ENCODE data around the gene CHPT1. TPM values are rescaled to one million over a fixed set of nuclear protein-coding genes. Genes with fewer than 3 reads are reported as not detected.

CHPT1 gene
- polyA plus RNA-seq, 1 donor from 2014 or later, result 20.5 TPM

GRCh38 chr12:101747697-101748096 lies 50.3 kb downstream of the CHPT1 start:
- H3K4me2 ChIP-seq (ENCODE audit: low read length), result no peak overlapping the region
- no peaks in the 10 kb centered on the region for H3K9me2 ChIP-seq (ENCODE audit: insufficient read depth, low read length)
- H2AFZ ChIP-seq (ENCODE audit: low read depth, low read length), result no peak overlapping the region
- H3K9ac ChIP-seq (ENCODE audit: low read length), result no peak overlapping the region
- no peaks in the 10 kb centered on the region for H3K27me3 ChIP-seq (ENCODE audit: insufficient read depth, low read depth, low read length)
- H4K20me1 ChIP-seq (ENCODE audit: insufficient read depth), result no peaks in the 10 kb centered on the region
- H3K36me3 ChIP-seq (ENCODE audit: insufficient read depth, low read length), result peaks cover 13% of the 10 kb centered on the region
- H3K27ac ChIP-seq (ENCODE audit: low read length), result no peak overlapping the region
- no peaks in the 10 kb centered on the region for H3F3A ChIP-seq (ENCODE audit: insufficient read depth, low read length, poor library complexity, severe bottlenecking)
- no peaks in the 10 kb centered on the region for H3K9me3 ChIP-seq (ENCODE audit: low read length)
- H3K4me3 ChIP-seq (ENCODE audit: low read length), result no peak overlapping the region
- TF ChIP-seq EP300 (conservative IDR thresholded peaks at IDR 0.05; ENCODE audit: poor library complexity, severe bottlenecking) (no peak), EZH2 (IDR thresholded peaks at IDR 0.05; ENCODE audit: borderline replicate concordance, insufficient read depth, low read length, poor library complexity, severe bottlenecking) (no peak), CTCF (IDR thresholded peaks at IDR 0.05; ENCODE audit: poor library complexity, severe bottlenecking) (no peak), SMC3 (conservative IDR thresholded peaks at IDR 0.05; ENCODE audit: poor library complexity) (no peak), POLR2AphosphoS5 (IDR thresholded peaks at IDR 0.05) (no peak), TAF1 (IDR thresholded peaks at IDR 0.05; ENCODE audit: low read depth) (no peak), REST (IDR thresholded peaks at IDR 0.05; ENCODE audit: borderline replicate concordance) (no peak), RAD21 (conservative IDR thresholded peaks at IDR 0.05) (no peak), MXI1 (conservative IDR thresholded peaks at IDR 0.05; ENCODE audit: poor library complexity, severe bottlenecking) (no peak)
- no peaks in the 10 kb centered on the region for H3K79me2 ChIP-seq (replicated peaks; ENCODE audit: insufficient read depth, low read length)

- H3K4me2 ChIP-seq (ENCODE audit: low read length), result no peak overlapping the region
- no peak overlapping the region for H3K9ac ChIP-seq (ENCODE audit: low read length)
- H3K9me2 ChIP-seq (ENCODE audit: insufficient read depth, low read length), result no peaks in the 10 kb centered on the region
- H3F3A ChIP-seq (ENCODE audit: insufficient read depth, low read length, poor library complexity, severe bottlenecking), result no peaks in the 10 kb centered on the region
- H3K27ac ChIP-seq (ENCODE audit: low read length), result no peak overlapping the region
- no peaks in the 10 kb centered on the region for H3K79me2 ChIP-seq (replicated peaks; ENCODE audit: insufficient read depth, low read length)
- no peaks in the 10 kb centered on the region for H4K20me1 ChIP-seq (ENCODE audit: insufficient read depth)
- H3K36me3 ChIP-seq (ENCODE audit: insufficient read depth, low read length), result peaks cover 13% of the 10 kb centered on the region
- no peak overlapping the region for H2AFZ ChIP-seq (ENCODE audit: low read depth, low read length)
- no peak overlapping the region for H3K4me3 ChIP-seq (ENCODE audit: low read length)
- no peaks in the 10 kb centered on the region for H3K27me3 ChIP-seq (ENCODE audit: insufficient read depth, low read depth, low read length)
- H3K9me3 ChIP-seq (ENCODE audit: low read length), result no peaks in the 10 kb centered on the region
- TF ChIP-seq TAF1 (IDR thresholded peaks at IDR 0.05; ENCODE audit: low read depth), result no peak
- TF ChIP-seq REST (IDR thresholded peaks at IDR 0.05; ENCODE audit: borderline replicate concordance), result no peak
- no peak for TF ChIP-seq POLR2AphosphoS5 (IDR thresholded peaks at IDR 0.05)
- no peak for TF ChIP-seq SMC3 (conservative IDR thresholded peaks at IDR 0.05; ENCODE audit: poor library complexity)
- no peak for TF ChIP-seq RAD21 (conservative IDR thresholded peaks at IDR 0.05)
These were observed 51.5 kb downstream of the CHPT1 start for GRCh38 chr12:101748907-101749306.
